Measurements from ENCODE around the gene USP20.

The USP20 gene

DNA sequence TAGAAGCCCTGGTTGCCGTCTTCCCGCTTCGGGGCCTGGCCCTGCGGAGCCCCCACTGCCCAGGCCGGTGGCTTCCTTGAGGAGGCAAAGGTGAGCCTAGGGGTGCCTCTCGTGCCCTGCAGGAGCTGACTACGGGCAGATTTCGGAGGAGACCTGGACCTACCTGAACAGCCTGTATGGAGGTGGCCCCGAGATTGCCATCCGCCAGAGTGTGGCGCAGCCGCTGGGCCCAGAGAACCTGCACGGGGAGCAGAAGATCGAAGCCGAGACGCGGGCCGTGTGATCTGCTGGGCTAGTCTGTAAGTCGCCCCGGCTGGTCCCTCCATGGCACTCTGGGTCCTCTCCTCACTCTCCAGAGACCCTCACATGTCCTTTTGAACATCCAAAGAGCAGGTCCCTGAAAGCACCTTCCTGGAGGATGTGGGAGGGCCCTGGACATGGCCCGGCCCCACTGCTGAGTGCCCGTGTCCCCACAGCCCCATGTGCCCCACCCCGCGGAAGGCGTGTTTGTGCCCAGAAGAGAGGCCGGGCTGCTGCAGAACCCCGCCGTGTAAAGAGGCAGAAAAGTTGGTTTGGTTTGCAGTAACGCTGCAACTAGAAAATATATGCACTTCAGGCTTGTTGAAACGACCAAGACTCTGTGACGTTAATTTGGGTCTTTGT, 44.9 kb downstream of the USP20 start:
- DNase-seq (ENCODE audit: insufficient read length, low spot score) = no peak
- TF ChIP-seq POLR2A (IDR thresholded peaks at IDR 0.05; ENCODE audit: low read depth, low read length) = no peak
- FAIRE-seq = no peak

DNA sequence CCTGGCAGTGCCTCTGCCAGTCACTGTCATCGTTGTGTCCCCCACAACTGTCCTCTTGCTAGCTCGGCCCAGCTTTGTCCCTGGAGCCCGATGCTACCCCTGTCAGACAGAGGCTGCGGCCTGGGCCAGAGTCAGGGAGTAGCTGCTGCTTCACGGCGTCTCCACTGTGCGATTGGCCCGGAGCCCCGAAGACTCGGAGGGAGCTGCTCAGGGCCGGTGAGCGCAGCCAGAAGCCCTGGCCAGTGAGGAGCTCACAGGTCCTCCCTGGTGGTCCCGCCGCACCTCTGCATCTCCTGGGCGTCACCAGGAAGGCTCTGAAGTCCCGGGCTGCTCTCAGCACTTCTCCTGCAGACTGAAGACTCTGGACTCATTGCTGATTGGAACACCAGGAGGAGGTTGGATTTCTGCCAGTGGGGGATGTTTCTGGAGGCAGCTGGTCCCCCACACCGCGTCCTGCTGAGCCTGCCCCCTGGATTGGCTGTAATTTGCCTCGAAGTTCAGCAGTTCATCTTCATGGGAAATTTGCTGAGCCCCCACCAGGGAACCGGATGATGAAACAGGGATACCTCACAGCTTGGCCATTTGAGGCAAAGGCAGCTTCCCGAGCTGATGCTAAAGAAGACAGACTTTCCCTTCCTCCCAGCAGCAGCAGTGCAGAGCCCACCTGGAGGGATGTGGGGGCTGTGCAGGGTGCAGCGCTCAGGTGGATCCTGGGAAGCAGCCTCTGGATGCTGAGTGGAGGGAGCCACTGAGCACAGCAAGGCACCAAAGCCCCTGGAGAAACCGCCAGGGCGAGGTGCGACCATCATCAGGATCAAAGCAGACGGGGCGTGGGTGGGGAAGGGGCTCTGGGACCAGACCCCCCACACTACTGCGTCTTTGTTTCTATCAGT, 45.6 kb downstream of the USP20 start:
- DNase-seq (ENCODE audit: insufficient read length, low spot score) (no peak), FAIRE-seq (no peak)
- no peak for TF ChIP-seq POLR2A (IDR thresholded peaks at IDR 0.05; ENCODE audit: low read depth, low read length)

DNA sequence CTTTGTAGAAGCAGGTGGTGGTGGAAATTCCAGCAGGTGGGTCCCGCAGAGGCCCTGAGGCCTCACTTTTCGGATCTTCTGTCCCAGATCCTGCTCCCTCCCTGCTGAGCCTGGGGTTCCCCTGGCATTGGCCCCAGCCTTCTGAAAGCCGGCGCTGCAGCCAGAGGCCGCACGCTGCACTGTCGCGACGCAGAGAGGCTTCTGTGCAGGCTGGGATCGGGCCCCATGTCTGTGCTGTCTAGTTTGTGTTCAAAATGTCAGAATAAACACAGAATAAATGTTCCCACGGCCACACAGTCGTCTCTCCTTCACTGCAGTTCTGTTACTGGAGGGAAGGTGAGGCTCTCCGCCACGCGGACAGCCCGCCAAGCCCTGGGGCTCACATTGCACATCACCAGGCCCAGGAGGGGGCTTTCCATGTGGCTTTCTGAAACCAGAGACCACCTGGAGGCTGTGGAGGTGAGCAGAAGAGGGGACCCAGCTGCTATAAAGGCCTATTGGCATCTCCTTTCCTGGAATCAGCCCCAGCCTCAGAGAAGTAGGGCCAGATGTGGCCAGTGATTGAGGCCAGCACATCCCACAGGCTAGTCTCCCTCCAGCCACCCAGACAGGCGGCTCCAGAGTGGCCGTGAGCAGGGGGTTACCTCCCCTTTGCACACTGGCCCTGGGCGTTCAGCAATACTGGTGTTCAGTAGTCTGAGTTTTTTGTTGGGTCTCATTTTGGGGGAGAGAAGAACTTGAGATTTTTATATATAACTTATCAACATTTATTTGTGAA, 46.5 kb downstream of the USP20 start:
- DNase-seq (ENCODE audit: insufficient read length, low spot score) (no peak), FAIRE-seq (no peak)
- TF ChIP-seq POLR2A (IDR thresholded peaks at IDR 0.05; ENCODE audit: low read depth, low read length) = no peak

DNA sequence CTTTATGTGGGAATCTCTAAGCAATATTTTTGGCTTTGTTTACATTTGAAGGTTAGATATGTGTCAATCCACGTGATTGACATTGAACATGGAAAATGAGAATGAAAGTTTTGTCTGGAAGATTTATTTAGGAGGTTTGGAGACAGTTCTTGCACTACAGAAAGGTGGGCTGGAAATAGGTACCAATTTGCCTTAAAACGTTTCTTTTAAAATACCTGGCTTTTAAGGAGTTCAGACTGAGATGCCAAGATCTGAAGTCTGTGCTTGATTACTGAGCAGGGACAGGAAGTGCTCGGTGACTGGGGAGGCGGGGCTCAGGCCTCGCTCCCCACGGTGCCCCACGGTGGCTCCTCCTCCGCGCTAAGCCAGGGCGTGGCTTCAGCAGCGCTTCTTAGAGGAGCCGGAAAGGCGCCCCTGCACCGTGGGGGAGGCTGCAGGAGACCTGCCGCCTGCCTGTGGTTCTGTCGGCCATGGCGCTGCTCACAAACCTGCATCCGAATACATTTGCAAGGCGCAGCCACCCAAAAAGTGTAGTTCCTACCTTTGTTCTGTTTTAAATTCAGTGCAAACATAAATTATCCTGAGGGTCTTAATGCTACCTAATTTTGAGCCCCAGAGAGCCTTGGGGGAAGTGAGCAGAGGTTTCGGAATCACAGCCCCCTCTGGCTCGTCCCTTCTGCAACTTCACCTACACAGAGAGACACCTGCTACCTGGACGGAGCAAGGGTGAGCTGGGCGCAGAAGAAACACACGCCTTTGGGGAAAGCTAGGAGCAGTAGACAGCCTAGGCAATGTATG, 49.2 kb downstream of the USP20 start:
- FAIRE-seq (peak; percentile 87), DNase-seq (ENCODE audit: insufficient read length, low spot score) (peak; percentile 81)
- TF ChIP-seq POLR2A (IDR thresholded peaks at IDR 0.05; ENCODE audit: low read depth, low read length) = no peak

DNA sequence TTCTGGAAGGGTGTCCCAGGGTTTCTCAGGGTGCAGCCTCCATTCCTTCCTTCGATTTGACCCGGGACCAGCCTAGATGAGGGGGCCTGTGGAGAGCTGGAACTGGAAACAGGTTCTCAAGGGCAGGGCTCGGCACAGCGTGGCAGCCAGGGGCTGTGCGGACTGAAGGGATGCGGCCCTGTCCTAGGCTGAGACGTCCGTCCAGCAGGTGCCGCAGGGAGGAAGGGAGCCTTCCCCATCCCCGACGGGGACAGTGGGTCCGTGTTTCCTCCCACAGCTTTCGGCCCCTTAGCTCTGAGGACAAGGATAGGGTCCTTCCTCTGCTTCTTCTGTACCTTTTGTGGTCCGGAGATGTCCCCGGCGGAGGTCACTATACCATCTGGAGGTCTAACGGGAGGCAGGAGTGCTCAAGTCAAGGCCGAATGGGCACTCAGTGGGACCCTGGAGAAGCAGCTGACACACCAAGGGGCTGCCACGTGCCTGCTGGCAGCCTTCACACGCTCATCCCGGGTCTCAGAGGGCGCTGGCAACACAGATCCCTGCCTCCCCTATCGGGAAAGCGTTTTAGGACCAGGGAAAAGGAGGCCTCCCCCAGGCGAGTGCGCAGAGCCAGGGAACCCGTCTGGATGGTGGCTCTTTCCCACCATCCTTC, 49.9 kb downstream of the USP20 start:
- no peak for TF ChIP-seq POLR2A (IDR thresholded peaks at IDR 0.05; ENCODE audit: low read depth, low read length)
- FAIRE-seq (no peak), DNase-seq (ENCODE audit: insufficient read length, low spot score) (no peak)

DNA sequence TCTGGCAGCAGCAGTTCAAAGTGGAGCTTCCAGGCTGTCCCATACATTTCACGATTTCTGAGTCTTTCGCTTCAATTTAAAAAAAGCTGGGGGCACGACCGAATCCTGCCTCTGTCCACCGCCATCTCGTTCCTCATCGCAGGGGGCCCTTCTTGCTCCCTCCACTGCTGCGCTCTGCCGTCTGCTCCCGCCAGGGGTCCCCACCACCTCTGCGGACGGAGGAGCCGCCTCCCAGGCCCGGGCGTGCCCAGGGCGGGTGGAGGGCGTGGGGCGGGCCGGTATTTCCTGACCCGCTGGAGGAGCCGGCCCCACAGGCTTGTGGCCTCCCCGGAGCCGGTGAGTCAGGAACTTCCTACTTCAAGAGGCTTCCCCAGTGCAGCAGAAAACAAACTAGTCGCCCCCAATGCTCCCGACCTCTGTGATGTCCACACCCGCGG, 50.4 kb downstream of the USP20 start:
- no peak for TF ChIP-seq POLR2A (IDR thresholded peaks at IDR 0.05; ENCODE audit: low read depth, low read length)
- DNase-seq (ENCODE audit: insufficient read length, low spot score) (peak; percentile 88), FAIRE-seq (no peak)

DNA sequence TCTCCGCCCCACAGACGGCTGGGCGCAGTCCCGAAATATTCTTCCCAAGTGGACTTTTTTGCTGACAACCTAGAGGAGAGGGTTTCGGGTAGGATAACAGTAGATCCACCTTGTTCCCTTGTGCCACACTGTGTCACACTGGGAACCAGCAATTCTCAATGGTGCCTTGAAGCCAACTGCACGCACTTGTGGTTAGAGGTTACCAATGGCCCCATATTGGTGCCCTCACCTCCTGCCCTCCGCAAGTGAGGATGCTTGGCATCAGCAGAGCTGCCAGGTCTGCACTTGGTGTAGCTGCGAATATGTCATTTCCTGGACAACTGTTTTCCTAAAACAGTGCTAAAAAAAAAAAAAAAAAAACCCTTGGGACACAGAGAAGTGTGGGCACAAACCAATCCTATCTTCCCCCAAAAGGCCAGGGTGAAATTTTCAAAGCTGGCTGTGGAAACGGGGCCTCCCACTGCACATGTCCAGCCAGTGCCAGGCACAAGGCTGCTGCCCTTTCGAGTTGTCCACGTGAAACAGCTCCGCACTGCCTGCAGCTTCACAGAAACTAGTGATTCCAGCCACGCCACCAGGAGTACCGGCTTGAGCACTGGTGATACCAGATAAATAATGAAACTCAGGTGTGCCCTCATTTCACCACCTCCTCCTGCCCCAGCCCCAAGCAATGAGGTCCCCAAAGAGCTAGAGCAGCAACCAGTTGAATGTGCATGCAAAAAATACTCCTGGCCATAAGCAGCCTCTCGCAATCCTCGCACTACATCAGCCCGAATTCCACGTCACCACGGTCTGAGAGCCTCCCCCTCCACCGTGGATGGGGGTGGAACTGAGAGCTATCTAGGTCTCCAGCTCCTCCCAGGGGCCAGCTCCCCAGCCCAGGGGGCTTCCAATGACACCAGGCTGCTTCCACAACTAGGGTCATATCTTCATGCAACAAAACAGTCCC, 51.2 kb downstream of the USP20 start:
- TF ChIP-seq POLR2A (IDR thresholded peaks at IDR 0.05; ENCODE audit: low read depth, low read length) = no peak
- no peak for FAIRE-seq
- DNase-seq (ENCODE audit: insufficient read length, low spot score) = no peak

DNA sequence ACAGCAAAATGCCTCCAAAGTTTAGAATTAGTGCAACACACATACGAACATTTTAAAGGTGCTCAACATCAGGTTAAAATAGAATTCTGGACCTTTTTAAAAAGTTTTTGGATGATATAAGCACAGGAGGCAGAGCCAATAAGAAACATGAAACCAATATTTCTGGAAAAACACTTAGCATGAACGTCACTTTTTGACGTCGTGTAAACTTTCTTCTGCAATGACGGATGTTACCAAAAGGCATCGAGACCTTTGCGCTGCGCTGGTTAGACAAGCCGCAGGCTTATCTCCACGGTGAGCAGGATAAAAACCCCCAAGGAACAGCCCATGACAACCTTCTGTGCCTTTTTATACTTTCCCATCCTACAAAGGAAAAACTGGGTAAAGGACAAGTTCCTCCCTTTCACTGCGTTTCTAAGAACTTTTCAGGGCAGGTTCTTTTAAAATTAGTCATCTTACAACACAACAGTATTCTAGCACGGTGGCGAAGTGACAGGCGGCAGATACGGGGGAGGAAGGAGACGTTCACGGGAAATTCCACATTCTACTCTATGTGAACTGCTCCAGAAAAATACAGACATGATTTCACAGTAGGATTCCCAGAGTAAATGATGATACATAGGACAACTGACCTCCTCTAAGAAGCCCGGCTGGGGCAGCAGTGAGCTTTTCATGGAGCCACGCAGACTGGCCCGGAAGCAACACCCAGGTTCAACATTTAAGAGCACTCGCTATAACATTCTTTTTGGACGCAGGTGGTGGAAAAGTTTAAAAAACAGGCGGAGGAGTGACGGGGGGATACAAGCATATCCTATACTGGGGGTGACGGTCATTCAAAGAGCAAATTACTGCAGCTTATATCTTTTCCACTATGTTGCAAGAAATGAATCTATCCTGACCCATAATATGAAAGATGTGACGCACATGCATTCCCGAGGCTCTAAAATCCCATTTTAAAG, 52.4 kb downstream of the USP20 start:
- TF ChIP-seq POLR2A (IDR thresholded peaks at IDR 0.05; ENCODE audit: low read depth, low read length) = no peak
- DNase-seq (ENCODE audit: insufficient read length, low spot score) (no peak), FAIRE-seq (no peak)

DNA sequence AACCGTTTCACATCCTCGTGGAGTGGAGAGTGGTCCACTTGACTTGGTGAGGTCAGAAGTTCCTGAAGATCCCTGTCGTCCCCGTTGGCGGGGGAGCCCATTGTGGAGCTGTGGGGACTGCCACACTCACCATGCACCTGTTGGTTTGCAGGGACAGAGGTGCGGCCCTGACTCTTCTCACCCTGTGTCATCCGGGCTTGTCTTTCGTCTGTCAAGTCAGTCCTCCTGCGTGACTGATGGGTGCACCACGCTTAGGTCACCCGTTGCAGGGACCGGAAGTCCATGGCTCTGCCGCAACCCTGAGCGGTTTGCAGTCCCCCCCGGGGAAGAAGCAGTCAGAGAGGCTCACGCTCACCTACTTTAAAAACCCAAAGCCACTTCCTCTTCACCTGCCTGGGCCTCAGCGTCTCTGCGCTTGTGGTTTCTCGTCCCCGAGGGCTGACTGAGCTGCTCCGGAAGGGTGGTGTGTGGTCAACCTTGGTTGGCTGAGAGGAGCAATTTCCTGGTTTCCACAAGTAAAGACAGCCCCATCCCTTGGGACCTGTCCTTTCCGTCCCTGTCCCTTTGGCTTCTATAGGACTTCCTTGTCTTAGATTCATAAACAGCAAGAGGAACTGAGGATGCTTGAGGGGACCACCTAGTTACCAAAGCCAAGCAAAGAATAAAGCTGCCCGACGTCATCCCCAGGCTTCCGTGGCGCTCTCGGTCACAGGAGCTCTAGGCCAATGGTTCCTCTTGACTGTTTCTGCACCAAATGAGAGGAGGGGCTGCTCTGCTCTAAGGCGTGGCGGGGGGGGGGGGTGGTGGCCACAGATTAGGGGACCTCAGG, 53.2 kb downstream of the USP20 start:
- no peak for FAIRE-seq
- DNase-seq (ENCODE audit: insufficient read length, low spot score) = no peak
- no peak for TF ChIP-seq POLR2A (IDR thresholded peaks at IDR 0.05; ENCODE audit: low read depth, low read length)

Data from H54 (cell line).